HFFc6 (cell line): ENCODE results near the gene PEX7. TPM values are rescaled to one million over a fixed set of nuclear protein-coding genes. Genes with fewer than 3 reads are reported as not detected.
"Not testable (repeated sequence)": the region's sequence is repeated elsewhere in the genome, so short reads cannot be mapped to it uniquely, and the experiment has no call there.

Experiments used
- DNase-seq: peaks from one replicate; pipeline ENCODE4 v3.0.0-alpha.2; 2018
- H3K27ac Mint-ChIP-seq: 2 replicates; pipeline ENCODE4 v1.8.0; 2020; ENCODE audit warnings: mild to moderate bottlenecking, mixed read lengths
- H3K27me3 Mint-ChIP-seq: 2 replicates; pipeline ENCODE4 v1.8.0; 2021; ENCODE audit warnings: mild to moderate bottlenecking, moderate library complexity, mixed read lengths; ENCODE audit not compliant: insufficient read depth
- H3K36me3 Mint-ChIP-seq: 2 replicates; pipeline ENCODE4 v1.8.0; 2021; ENCODE audit warnings: low read depth, mixed read lengths
- H3K4me1 Mint-ChIP-seq: 2 replicates; pipeline ENCODE4 v1.8.0; 2020; ENCODE audit warnings: low read depth, mixed read lengths
- H3K4me3 Mint-ChIP-seq: 2 replicates; pipeline ENCODE4 v1.8.0; 2020; ENCODE audit warnings: mild to moderate bottlenecking, moderate library complexity, mixed read lengths
- H3K9me3 Mint-ChIP-seq: 2 replicates; pipeline ENCODE4 v1.8.0; 2020; ENCODE audit warnings: mild to moderate bottlenecking, mixed read lengths
- total RNA-seq, 6 experiments: library from RNA; stranded (reverse); fragmentation: NEBNext Ultra II Directional; extraction: Animal tissue kit (Norgen Biotek cat#: 25700); gene quantifications; 2 replicates in 1 of 6; 3 replicates in 5 of 6; pipeline ENCODE4 v1.2.3, GENCODE V29; 2021
- TF ChIP-seq, protein P1 (sequence below): fragments of 200-600 bp; sonication (generic); IDR thresholded peaks from 2 replicates; pipeline ENCODE4 v1.5.0; 2021; ENCODE audit warnings: antibody characterized with exemption, mild to moderate bottlenecking

The PEX7 gene
- total RNA-seq, 6 experiments from 2014 or later: 6.4 to 7.6 (median 7.3) TPM

DNA sequence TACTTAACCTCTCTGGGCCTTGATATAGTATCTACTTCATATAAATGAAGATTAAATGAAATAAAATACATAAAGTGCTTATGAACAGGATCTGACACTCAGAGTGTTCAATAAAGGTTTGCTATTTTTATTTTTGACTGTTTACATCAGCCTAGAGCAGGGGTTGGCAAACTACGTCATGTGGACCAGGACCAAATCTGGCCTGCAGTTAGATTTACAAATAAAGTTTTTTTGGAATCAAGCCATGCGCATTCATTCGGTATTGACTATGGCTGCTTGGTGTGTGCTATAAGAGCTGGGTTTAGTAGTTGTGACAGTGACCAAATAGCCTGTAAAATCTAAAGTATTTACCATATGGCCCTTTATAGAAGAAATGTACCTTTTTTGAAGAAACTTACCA, 20.8 kb downstream of the PEX7 start:
- H3K27me3 Mint-ChIP-seq: no peaks in the 10 kb centered on the region; the same call in 1 of the 2 replicates
- no peak for DNase-seq
- H3K9me3 Mint-ChIP-seq: no peaks in the 10 kb centered on the region
- H3K27ac Mint-ChIP-seq: no peak overlapping the region
- no peak overlapping the region for H3K4me3 Mint-ChIP-seq
- TF ChIP-seq, protein P1, sequence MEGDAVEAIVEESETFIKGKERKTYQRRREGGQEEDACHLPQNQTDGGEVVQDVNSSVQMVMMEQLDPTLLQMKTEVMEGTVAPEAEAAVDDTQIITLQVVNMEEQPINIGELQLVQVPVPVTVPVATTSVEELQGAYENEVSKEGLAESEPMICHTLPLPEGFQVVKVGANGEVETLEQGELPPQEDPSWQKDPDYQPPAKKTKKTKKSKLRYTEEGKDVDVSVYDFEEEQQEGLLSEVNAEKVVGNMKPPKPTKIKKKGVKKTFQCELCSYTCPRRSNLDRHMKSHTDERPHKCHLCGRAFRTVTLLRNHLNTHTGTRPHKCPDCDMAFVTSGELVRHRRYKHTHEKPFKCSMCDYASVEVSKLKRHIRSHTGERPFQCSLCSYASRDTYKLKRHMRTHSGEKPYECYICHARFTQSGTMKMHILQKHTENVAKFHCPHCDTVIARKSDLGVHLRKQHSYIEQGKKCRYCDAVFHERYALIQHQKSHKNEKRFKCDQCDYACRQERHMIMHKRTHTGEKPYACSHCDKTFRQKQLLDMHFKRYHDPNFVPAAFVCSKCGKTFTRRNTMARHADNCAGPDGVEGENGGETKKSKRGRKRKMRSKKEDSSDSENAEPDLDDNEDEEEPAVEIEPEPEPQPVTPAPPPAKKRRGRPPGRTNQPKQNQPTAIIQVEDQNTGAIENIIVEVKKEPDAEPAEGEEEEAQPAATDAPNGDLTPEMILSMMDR: no peak
- peaks cover 11% of the 10 kb centered on the region for H3K36me3 Mint-ChIP-seq
- H3K4me1 Mint-ChIP-seq: no peaks in the 10 kb centered on the region

DNA sequence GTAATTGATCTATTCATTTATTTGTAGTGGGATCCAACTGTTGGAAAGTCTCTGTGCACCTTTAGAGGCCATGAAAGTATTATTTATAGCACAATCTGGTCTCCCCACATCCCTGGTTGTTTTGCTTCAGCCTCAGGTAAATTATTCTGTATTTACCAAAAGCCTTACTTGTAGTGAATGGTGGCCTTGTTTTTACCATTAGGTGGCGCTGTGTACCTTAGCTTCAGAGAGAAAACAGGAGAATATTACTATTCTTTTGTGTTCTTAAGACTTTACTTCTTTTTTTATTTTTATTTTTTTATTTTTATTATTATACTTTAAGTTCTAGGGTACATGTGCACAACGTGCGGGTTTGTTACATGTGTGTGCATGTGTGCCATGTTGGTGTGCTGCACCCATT, 23.7 kb downstream of the PEX7 start:
- H3K4me1 Mint-ChIP-seq: no peaks in the 10 kb centered on the region
- no peaks in the 10 kb centered on the region for H3K9me3 Mint-ChIP-seq
- H3K27ac Mint-ChIP-seq: no peak overlapping the region
- peaks cover 33% of the 10 kb centered on the region for H3K36me3 Mint-ChIP-seq
- TF ChIP-seq, protein P1: peak; percentile 92
- no peaks in the 10 kb centered on the region; the same call in 1 of the 2 replicates for H3K27me3 Mint-ChIP-seq
- H3K4me3 Mint-ChIP-seq: no peak overlapping the region
- DNase-seq: peak; percentile 46

- not testable (repeated sequence) for H3K27me3 Mint-ChIP-seq, H3K4me3 Mint-ChIP-seq, H3K9me3 Mint-ChIP-seq, DNase-seq, H3K4me1 Mint-ChIP-seq, H3K27ac Mint-ChIP-seq
- H3K36me3 Mint-ChIP-seq: peaks cover 33% of the 10 kb centered on the region
These were observed 24.1 kb downstream of the PEX7 start for GRCh38 chr6:136846477-136846876.

DNA sequence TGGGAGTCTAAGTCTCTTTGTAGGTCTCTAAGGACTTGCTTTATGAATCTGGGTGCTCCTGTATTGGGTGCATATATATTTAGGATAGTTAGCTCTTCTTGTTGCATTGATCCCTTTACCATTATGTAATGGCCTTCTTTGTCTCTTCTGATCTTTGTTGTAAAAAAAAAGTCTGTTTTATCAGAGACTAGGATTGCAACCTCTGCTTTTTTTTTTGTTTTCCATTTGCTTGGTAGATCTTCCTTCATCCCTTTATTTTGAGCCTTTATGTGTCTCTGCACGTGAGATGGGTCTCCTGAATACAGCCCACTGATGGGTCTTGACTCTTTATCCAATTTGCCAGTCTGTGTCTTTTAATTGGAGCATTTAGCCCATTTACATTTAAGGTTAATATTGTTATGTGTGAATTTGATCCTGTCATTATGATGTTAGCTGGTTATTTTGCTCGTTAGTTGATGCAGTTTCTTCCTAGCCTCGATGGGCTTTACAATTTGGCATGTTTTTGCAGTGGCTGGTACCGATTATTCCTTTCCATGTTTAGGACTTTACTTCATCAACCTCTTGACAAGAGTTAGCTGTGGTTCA, 27.7 kb downstream of the PEX7 start:
- H3K4me3 Mint-ChIP-seq, H3K27me3 Mint-ChIP-seq, H3K9me3 Mint-ChIP-seq, DNase-seq, H3K4me1 Mint-ChIP-seq, H3K27ac Mint-ChIP-seq: not testable (repeated sequence)
- peaks cover 38% of the 10 kb centered on the region for H3K36me3 Mint-ChIP-seq

DNA sequence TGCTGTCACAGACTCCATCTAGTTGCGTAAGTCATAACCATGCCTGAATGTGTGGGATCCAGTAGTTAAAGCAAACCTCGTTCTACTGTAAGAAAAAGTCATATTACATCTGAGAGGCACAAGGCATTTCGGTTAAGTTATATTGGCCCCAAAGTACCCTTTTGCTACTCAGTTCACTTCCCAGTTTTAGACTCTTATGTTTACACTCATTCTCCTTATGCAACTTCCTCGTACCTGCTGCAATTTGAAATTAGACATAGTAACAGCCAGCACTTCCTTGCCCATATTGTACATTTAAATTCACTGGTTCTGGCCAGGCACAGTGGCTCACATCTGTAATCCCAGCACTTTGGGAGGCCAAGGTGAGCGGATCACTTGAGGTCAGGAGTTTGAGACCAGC, 37.0 kb downstream of the PEX7 start:
- TF ChIP-seq, protein P1: no peak
- no peaks in the 10 kb centered on the region for H3K4me1 Mint-ChIP-seq
- no peaks in the 10 kb centered on the region for H3K27me3 Mint-ChIP-seq
- H3K27ac Mint-ChIP-seq: no peak overlapping the region
- no peak for DNase-seq
- no peak overlapping the region for H3K4me3 Mint-ChIP-seq
- peaks cover 4% of the 10 kb centered on the region; the same call in 1 of the 2 replicates for H3K36me3 Mint-ChIP-seq
- H3K9me3 Mint-ChIP-seq: no peaks in the 10 kb centered on the region

- no peak for DNase-seq
- Mint-ChIP-seq H3K27me3 (no peaks in the 10 kb centered on the region), H3K9me3 (no peaks in the 10 kb centered on the region), H3K36me3 (peaks cover 4% of the 10 kb centered on the region; the same call in 1 of the 2 replicates), H3K27ac (no peak overlapping the region), H3K4me3 (no peak overlapping the region), H3K4me1 (no peaks in the 10 kb centered on the region)
- TF ChIP-seq, protein P1: no peak
These were observed 37.7 kb downstream of the PEX7 start for GRCh38 chr6:136860043-136860442.
